Upper lobe of left lung (tissue), 6 donors: ENCODE results near the gene L1CAM. TPM values are rescaled to one million over a fixed set of nuclear protein-coding genes. Genes with fewer than 3 reads are reported as not detected.

Experiments
- ATAC-seq, 2 donors: fragments of 200-7000 bp; cut with Tn5 transposase; one replicate each; pipeline ENCODE4 v1.9.1; 2022; ENCODE audit warnings: mild to moderate bottlenecking in 2 of 2, moderate library complexity in 2 of 2; ENCODE audit not compliant: low FRiP score in 2 of 2
- DNase-seq, 2 donors: peaks; one replicate each; pipeline ENCODE4 v3.0.0-alpha.2; 2019 to 2020
- H3K27ac ChIP-seq, 4 donors: fragments of 200-600 bp; sonication (generic); one replicate each; pipeline ENCODE4 v1.5.1; 2016 to 2019
- H3K27me3 ChIP-seq, 4 donors: fragments of 200-600 bp; sonication (generic); one replicate each; pipeline ENCODE4 v1.5.1; 2017 to 2019
- H3K36me3 ChIP-seq, 4 donors: fragments of 200-600 bp; sonication (generic); one replicate each; pipeline ENCODE4 v1.5.1; 2016 to 2019
- H3K4me1 ChIP-seq, 4 donors: fragments of 200-600 bp; sonication (generic); one replicate each; pipeline ENCODE4 v1.5.1; 2018 to 2019
- H3K4me3 ChIP-seq, 4 donors: fragments of 200-600 bp; sonication (generic); one replicate each; pipeline ENCODE4 v1.5.1; 2017 to 2019; ENCODE audit warnings: mild to moderate bottlenecking in 2 of 4, moderate library complexity in 1 of 4
- H3K9me3 ChIP-seq, 4 donors: fragments of 200-600 bp; sonication (generic); one replicate each; pipeline ENCODE4 v1.5.1; 2018 to 2019
- EP300 ChIP-seq, 4 donors: sonication (generic); formaldehyde crosslinking; IDR thresholded peaks; one replicate each; pipeline ENCODE4 v1.5.1; 2017; ENCODE audit warnings: antibody characterized with exemption in 4 of 4, control low read depth in 2 of 4
- POLR2A ChIP-seq, 4 donors: fragments of 450-650 bp; IDR thresholded peaks; one replicate each; pipeline ENCODE4 v1.5.1; 2016 to 2017; ENCODE audit warnings: antibody characterized with exemption in 4 of 4, mild to moderate bottlenecking in 2 of 4
- POLR2AphosphoS5 ChIP-seq, 2 donors: sonication (generic); formaldehyde crosslinking; IDR thresholded peaks; one replicate each; pipeline ENCODE4 v1.5.1; 2017; ENCODE audit warnings: antibody characterized with exemption in 2 of 2
- WGBS, 2 donors: methylation state at CpG; one replicate each; pipeline ENCODE4 v1.1.5; 2017 to 2018; 5-methylcytosine and 5-hydroxymethylcytosine counted together
- total RNA-seq, 6 donors: library from RNA; depleted of rRNA in 4 of 6; stranded (reverse); fragments of >200 nt in 4 of 6; gene quantifications; one replicate each; pipeline versions ENCODE4 v1.1.0 to v1.2.1, GENCODE V29; 2016 to 2021
- TF ChIP-seq, protein P1 (sequence below), 6 experiments: fragments of 450-650 bp in 4 of 6; fragments of 200-600 bp in 2 of 6; sonication (generic) in 2 of 6; IDR thresholded peaks; one replicate each; pipeline ENCODE4 v1.5.1; 2016 to 2019; ENCODE audit warnings: antibody characterized with exemption in 6 of 6
- donor health status: DM: no; HTN: no; CAD: no; lungs with moderate emphysema.
- donor health status: DM: no; HTN: yes; CAD: no; lungs with severe emphysema.

L1CAM gene
- total RNA-seq, 6 donors from 2014 or later: 0.52 to 10.0 (median 1.1) TPM; not detected in 1

DNA sequence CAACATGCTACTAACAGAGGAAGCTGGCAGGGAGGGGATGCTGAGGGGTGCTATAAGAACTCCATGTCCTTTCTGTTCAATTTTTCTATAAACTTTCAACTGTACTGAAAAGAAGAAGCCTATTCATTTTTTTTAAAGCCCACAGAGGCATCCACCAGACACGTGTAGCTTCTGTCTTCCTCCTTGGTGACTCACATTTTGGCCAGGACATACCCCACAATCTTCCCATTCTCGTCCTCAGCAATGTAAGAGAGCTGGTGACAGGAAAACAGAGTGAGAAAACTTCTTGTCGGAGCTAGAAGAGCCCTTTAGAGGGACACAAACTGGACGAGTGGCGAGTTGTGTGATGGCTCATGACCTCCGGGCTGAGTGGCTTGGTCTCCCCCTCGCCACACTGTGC lies 47.8 kb upstream of the L1CAM start:
- Histone ChIP-seq H3K4me1 (peaks cover 8 to 43% (median 19%) of the 10 kb centered on the region in 4 donors), H3K36me3 (peaks cover 0 to 33% (median 11%) of the 10 kb centered on the region in 4 donors), H3K4me3 (peak overlapping the region; percentile 60 to 78 (median 73)), H3K9me3 (no peaks in the 10 kb centered on the region), H3K27me3 (no peaks in the 10 kb centered on the region), H3K27ac (peak overlapping the region; percentile 60 to 76 (median 70))
- TF ChIP-seq POLR2A (IDR thresholded peaks at IDR 0.05) (no peak), EP300 (IDR thresholded peaks at IDR 0.05) (no peak), POLR2AphosphoS5 (IDR thresholded peaks at IDR 0.05) (no peak)
- TF ChIP-seq, protein P1, sequence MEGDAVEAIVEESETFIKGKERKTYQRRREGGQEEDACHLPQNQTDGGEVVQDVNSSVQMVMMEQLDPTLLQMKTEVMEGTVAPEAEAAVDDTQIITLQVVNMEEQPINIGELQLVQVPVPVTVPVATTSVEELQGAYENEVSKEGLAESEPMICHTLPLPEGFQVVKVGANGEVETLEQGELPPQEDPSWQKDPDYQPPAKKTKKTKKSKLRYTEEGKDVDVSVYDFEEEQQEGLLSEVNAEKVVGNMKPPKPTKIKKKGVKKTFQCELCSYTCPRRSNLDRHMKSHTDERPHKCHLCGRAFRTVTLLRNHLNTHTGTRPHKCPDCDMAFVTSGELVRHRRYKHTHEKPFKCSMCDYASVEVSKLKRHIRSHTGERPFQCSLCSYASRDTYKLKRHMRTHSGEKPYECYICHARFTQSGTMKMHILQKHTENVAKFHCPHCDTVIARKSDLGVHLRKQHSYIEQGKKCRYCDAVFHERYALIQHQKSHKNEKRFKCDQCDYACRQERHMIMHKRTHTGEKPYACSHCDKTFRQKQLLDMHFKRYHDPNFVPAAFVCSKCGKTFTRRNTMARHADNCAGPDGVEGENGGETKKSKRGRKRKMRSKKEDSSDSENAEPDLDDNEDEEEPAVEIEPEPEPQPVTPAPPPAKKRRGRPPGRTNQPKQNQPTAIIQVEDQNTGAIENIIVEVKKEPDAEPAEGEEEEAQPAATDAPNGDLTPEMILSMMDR (IDR thresholded peaks at IDR 0.05): no peak
- DNase-seq (no peak), ATAC-seq (no peak)
- 0 to 54% methylated on average over 1 to 7 of the region's 7 CpGs for WGBS, 2 donors

DNA sequence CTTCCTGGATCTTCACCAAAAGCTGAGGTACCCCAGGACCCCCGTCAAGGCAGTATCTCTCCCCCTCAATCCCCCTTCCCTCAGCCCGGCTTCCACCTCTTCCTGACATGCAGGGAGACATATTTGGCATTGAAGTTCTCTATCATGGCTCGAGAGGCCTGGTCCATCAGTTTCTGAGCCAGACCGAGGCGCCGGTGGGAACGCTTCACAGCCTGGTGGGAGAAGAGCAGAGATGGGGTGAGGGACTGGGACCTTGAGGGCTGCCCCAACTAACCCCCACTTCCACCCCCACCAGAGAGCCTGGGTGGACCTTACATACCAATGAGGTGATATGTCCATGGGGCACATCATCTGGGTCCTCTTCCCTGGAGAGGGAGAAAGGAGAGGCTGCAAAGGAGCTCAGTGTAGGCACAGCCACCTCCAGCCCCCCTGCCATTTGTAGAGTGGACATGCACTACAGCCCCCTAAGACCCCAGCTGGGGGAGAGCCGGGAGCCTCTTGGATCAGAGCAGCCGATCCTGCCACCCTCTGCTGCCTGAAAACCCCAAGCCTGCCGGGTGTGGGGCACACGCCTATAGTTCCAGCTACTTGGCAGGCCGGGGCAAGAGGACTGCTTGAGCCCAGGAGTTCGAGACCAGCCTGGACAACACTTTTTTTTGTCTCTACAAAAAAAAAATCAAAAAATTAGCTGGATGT lies 46.4 kb upstream of the L1CAM start:
- H3K9me3 ChIP-seq: no peaks in the 10 kb centered on the region
- H3K27ac ChIP-seq: peak overlapping the region in 1 of 4 donors; percentile 34
- peaks cover 8 to 51% (median 23%) of the 10 kb centered on the region in 4 donors for H3K4me1 ChIP-seq
- H3K4me3 ChIP-seq: no peak overlapping the region
- ATAC-seq (no peak), DNase-seq (no peak)
- no peaks in the 10 kb centered on the region for H3K27me3 ChIP-seq
- 89 to 92% methylated on average over 6 to 13 of the region's 13 CpGs for WGBS, 2 donors
- TF ChIP-seq POLR2AphosphoS5 (IDR thresholded peaks at IDR 0.05) (no peak), EP300 (IDR thresholded peaks at IDR 0.05) (no peak), POLR2A (IDR thresholded peaks at IDR 0.05) (no peak)
- TF ChIP-seq, protein P1 (IDR thresholded peaks at IDR 0.05): no peak
- H3K36me3 ChIP-seq: peaks cover 0 to 33% (median 11%) of the 10 kb centered on the region in 4 donors

DNA sequence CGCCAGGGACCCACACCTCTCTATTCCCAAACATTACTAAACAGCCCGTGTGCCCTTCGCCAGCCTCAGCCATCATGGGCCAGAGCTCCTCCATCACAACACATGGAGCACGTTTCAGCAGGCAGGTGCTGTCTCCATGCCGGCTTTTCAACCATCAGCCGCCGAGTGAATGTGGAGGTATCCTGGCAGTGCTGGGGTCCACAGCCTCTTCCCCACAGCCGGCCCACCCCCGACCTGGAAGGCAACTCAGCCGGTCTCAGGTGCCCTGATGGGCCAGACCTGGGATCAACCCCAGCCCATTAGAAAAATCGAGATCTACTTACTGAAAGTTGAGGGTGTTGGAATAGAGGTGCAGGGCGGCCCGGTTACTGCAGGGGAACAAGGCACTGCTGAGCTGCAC lies 45.8 kb upstream of the L1CAM start:
- Histone ChIP-seq H3K27ac (peak overlapping the region in 2 of 4 donors; percentile 34 to 60), H3K4me3 (no peak overlapping the region), H3K27me3 (no peaks in the 10 kb centered on the region), H3K4me1 (peaks cover 8 to 57% (median 29%) of the 10 kb centered on the region in 4 donors), H3K36me3 (peaks cover 0 to 33% (median 11%) of the 10 kb centered on the region in 4 donors), H3K9me3 (no peaks in the 10 kb centered on the region)
- no peak for TF ChIP-seq EP300 (IDR thresholded peaks at IDR 0.05)
- no peak for DNase-seq
- no peak for ATAC-seq
- WGBS, 2 donors: 93 to 94% methylated on average over 4 to 13 of the region's 13 CpGs

DNA sequence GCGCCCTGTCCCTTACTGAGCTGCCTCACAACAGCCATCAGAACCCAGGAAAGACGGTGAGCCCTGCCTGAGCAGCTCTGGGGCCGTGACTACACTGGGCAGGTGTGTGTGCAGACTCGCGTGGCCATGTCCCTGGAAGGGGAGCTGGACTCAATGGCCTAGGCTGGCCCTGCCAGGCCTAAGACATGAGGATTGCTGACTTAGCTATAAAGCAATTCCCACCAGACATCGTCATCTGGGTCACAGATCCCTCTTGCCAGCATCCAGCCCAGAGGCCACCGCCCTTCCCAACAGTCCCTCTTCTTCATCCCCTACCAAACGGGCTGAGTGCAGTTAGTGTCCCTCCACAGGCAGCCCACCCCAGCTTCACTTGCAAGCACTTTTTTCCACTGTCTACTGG lies 45.2 kb upstream of the L1CAM start:
- no peaks in the 10 kb centered on the region for H3K27me3 ChIP-seq
- DNase-seq (no peak), ATAC-seq (no peak)
- H3K4me3 ChIP-seq: no peak overlapping the region
- H3K9me3 ChIP-seq: no peaks in the 10 kb centered on the region
- TF ChIP-seq POLR2A (IDR thresholded peaks at IDR 0.05): no peak
- no peak for TF ChIP-seq EP300 (IDR thresholded peaks at IDR 0.05)
- TF ChIP-seq, protein P1 (IDR thresholded peaks at IDR 0.05): no peak
- TF ChIP-seq POLR2AphosphoS5 (IDR thresholded peaks at IDR 0.05): no peak
- H3K36me3 ChIP-seq: peaks cover 0 to 33% (median 11%) of the 10 kb centered on the region in 4 donors
- WGBS, 2 donors: 90 to 95% methylated on average over 2 to 8 of the region's 8 CpGs
- peaks cover 8 to 63% (median 34%) of the 10 kb centered on the region in 4 donors for H3K4me1 ChIP-seq
- H3K27ac ChIP-seq: peak overlapping the region in 2 of 4 donors; percentile 34 to 60

DNA sequence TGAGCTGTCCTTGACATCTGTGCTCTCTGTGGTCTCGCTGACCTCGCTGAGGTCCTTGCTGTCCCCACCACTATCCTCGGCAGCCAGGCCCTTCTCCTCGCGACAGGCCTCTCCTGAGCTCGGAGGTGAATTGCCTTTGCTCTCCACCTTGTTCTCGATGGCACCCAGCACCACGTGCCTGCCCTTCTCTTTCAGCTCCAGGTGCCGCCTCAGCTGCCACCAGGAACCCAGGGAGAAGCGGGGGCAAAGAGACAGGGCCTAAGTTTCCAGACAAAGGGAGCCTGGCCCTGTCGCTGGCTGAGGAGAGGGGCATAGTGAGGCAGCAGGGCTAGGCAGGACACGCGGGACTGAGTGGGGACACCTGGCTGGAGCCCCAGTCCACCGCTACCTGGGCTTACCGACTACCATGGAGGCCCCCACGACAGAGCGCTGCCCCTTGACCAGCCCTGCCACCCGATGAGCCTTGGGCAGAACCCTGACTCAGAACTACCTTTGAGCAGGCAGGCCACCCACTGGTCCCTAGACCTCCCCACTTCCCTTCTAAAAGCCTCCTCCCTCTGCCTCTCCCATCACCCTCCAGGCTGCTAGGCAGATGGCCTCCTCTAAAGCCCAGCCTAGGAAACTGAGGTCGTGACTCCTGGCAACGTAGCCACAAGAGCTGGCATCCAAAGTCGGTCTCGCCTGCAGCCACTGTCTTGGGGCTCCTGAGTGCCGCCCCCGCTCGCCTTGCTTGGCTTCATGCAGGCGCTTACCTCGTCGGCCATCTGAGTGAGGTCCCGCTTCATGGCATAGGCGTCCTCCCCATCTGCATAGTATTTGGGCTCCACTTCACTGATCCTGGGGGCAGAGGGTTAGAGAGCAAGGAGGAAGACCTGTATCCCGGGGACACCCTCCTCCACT lies 44.3 kb upstream of the L1CAM start:
- Histone ChIP-seq H3K27me3 (no peaks in the 10 kb centered on the region), H3K9me3 (no peaks in the 10 kb centered on the region), H3K4me3 (no peak overlapping the region), H3K4me1 (peaks cover 8 to 67% (median 33%) of the 10 kb centered on the region in 4 donors), H3K36me3 (peaks cover 0 to 33% (median 11%) of the 10 kb centered on the region in 4 donors), H3K27ac (peak overlapping the region in 2 of 4 donors; percentile 60 to 71)
- DNase-seq: no peak
- WGBS, 2 donors: 88 to 93% methylated on average over 6 to 31 of the region's 31 CpGs
- TF ChIP-seq, protein P1 (IDR thresholded peaks at IDR 0.05): no peak
- TF ChIP-seq EP300 (IDR thresholded peaks at IDR 0.05) (no peak), POLR2A (IDR thresholded peaks at IDR 0.05) (no peak), POLR2AphosphoS5 (IDR thresholded peaks at IDR 0.05) (no peak)
- no peak for ATAC-seq
